Stimulated activated CD4-positive, alpha-beta T cell treated with anti-CD3 and anti-CD28 coated beads, Interleukin-4, amount 100 ng/mL, for 4 hours (primary cell): Measurements from ENCODE around the gene TRDMT1.
"Not testable (repeated sequence)": the region's sequence is repeated elsewhere in the genome, so short reads cannot be mapped to it uniquely, and the experiment has no call there.

Experiments used
- DNase-seq, 2 experiments: peaks; one replicate each; pipeline ENCODE4 v3.0.0-alpha.2; 2020

Gene TRDMT1

GRCh38 chr10:17125206-17125893 lies 76.1 kb downstream of the TRDMT1 start:
- DNase-seq = no peak

DNA sequence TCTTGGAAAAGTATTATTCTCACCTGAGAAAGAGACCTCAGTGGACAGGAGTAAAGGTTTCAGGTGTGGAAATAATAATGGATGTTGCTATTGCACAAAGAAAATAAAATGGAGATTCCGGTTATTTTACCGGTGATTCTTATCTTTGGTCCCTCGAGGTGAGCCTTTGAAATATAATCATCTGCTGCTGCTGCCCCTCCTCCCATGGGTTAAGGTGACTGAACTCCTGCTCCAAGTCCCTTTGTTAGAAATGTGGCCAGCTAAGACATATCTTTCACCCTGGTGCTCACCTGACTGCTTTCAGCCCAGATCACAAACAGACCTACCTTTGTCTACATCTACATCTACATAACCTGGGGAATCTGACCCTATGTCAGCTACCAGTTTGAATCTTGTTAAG lies 77.5 kb downstream of the TRDMT1 start:
- no peak for DNase-seq

- no peak for DNase-seq
Observed at GRCh38 chr10:17122726-17123661, 78.5 kb downstream of the TRDMT1 start.

DNA sequence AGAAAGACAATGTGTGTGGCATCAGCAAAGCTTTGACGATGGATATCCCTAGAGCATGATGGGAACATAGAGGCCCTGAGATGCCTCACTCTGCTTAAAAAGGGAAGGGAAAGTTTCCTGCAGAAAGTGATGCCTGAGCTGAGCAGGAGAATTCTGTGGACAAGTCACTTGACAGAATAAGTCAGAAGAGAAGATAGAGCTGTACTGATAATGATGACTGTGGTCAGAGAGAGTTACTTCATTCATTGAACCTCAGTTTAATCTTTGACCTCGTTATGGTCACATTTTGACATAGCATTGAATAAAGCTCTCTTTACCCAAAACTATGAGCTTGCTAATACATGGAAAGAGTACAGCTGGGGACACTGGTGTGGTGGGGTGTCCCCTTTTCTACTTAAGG lies 79.4 kb downstream of the TRDMT1 start:
- DNase-seq = no peak

- DNase-seq = no peak
Observed at GRCh38 chr10:17120694-17121093, 80.8 kb downstream of the TRDMT1 start.

DNA sequence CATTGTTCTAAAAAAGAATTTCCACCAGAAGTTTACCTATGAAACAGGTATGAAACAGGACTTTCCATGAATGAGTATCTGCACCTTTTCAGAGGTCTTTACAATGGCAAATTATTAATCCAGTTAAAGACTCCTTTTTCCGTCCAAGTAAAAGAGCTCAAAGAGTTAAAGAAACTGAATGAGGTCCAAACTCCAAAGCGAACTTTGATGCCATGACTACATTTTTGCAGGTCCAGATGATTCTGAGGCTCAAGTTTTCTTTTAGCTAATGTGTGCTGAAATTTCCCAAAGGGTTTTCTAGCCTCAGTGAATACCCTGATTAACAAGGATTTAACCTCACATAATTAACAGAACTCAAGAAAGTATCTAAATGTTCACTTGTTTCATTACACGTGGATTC lies 81.6 kb downstream of the TRDMT1 start:
- DNase-seq = no peak

- no peak for DNase-seq
Observed at GRCh38 chr10:17116193-17116592, 85.3 kb downstream of the TRDMT1 start.

DNA sequence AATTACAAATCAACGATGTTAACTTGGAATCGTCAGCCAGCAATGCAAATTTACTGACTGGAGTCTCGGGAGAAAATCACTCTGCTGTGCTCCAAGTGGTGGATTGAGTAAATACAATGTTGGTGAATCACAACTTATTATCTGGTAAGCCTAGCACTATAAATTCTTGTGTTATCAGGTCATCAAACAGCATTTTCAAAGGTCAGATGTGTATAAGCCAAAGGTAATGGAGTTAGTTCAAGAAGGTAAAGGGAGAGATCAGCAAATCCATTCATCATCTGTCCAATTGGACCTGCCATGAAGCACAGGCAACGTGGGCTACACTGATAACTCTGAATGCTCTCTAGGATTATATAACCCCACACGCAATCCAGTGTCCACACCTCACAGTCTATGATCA lies 85.8 kb downstream of the TRDMT1 start:
- no peak for DNase-seq

DNA sequence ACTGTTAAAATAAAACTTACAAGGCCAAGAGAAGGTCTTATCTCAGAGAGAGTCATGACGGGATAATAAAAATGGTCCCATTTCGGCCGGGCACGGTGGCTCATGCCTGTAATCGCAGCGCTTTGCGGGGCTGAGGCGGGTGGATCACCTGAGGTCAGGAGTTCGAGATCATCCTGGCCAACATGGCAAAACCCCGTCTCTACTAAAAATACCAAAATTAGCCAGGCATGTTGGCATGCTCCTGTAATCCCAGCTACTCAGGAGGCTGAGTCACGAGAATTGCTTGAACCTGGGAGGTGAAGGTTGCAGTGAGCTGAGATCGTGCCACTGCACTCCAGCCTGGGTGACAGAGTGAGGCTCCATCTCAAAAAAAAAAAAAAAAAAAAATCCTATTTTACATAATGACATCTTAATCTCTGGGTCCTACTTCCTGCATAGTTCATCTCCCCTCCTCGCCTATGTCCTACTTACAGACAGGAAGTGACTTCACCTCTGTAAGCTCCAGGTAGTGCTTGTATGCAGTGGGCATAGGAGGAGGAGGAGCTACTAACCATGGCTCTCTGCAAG lies 86.5 kb downstream of the TRDMT1 start:
- DNase-seq = not testable (repeated sequence)

DNA sequence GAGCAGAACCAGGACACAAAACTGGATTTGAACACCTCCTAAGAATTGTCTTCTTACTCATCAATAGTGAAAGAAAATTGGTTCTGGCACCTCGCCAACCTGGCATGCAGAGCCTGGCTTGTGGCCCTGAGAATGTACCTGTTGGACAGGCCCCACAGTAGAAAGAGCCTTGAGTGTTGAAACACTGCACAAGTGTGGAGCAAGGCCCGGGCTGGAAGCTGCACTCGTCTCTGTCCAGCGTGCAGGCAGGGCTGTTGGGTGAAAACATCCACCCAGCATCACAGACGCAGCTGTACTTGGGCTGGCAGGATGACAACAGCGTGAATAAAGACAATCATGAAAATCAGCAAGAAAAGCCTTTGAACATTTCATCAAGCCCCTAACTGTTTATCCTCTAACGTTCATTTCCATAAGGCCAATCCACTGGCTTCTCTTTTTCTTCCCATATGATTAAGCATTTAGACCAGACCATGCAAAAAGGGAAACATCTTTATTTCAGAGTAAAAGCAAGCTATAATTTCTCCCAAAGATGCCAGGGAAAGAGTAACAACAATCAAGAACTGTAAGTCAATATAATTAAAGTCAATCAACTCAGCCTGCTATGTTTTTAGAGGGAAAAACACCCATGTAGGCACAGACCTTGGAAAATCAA lies 87.5 kb downstream of the TRDMT1 start:
- no peak for DNase-seq

- DNase-seq = no peak
Observed at GRCh38 chr10:17113346-17113745, 88.1 kb downstream of the TRDMT1 start.

DNA sequence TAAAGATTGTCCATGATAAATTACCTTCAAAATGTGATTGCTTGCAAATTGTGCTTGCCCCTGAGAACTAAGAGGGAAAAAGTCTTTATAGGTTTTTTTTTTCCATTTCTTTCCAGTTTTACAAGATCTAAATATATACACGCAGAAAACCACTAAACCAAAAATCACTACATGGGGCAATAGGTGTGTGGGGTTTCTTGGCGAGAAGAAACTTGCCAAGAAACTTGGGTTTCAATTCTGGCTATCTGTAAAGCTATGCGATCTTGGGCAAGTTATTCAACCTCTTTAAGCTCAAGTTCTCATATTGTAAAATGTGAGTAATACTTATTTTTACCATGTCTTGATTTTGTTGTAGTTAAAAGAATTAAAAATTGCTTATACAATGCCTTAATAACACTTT lies 88.9 kb downstream of the TRDMT1 start:
- DNase-seq = no peak

DNA sequence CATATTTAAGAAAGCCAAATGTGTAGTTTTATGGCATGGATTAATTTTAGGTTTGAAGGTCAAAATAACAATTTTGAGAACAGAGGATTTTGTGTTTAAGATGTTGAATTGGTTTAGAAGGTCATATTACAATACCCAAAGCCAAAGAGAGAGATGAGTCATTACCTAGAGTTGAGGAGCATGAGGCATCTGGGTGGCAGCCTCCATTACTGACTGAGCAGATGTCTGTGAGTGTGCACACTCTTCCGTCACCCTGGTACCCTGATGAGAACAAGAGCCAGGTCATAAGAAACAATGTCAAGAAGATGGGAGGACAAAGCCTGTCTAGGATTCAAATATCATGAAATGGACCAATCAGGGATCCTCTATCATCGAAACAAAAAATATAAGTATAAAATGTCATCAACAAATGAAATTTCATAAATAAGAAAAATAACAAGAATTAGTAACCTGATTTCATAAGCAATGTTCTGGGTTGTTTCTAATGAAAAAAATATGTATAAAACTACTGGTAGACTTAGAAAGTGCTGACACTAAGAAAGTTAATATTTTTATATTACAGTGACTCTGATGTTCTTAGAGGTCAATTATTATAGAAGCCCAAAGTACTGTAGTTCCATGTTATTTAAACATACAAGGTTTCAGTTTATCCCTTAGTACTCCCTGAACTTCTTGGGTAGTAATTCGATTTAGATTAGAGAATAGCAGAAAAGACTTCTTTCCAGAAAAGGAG lies 91.8 kb downstream of the TRDMT1 start:
- peak in 1 of 2 experiments; percentile 13 for DNase-seq

DNA sequence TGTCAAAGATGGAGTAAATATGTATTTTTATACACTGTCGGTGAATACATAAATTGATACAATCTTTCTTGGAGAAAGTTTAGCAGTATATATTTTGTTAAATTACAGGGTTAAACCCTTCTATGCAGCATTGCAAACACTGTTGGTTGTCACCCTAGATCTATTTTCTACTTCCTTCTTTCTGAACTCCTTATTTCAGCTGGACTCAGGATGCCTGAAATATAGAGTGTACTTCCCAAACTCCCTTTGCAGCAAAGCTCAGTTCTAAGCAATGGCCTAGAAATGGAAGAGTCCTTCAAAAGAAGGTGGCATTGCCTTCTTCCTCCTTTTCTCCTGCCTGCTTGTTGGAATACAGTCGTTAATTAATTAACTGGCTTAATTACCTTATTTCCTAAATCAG lies 92.4 kb downstream of the TRDMT1 start:
- no peak for DNase-seq

- DNase-seq = no peak
Observed at GRCh38 chr10:17106991-17107390, 94.5 kb downstream of the TRDMT1 start.

DNA sequence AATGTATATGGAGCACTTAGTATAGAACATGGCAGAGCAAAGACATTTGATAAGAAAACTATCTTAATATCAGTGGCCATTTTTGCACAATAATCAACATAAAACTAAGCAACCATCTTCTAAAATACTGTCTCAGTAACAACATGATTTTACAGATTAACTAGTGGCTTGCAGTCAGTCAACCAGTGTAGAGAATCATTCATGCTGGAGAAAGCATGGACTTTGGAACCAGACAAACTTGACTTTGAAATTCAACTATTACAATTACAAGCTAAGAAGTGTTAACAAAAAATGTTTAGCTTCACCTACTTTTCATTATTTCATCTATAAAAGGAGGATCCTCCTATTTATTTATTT lies 99.6 kb downstream of the TRDMT1 start:
- DNase-seq = no peak

DNA sequence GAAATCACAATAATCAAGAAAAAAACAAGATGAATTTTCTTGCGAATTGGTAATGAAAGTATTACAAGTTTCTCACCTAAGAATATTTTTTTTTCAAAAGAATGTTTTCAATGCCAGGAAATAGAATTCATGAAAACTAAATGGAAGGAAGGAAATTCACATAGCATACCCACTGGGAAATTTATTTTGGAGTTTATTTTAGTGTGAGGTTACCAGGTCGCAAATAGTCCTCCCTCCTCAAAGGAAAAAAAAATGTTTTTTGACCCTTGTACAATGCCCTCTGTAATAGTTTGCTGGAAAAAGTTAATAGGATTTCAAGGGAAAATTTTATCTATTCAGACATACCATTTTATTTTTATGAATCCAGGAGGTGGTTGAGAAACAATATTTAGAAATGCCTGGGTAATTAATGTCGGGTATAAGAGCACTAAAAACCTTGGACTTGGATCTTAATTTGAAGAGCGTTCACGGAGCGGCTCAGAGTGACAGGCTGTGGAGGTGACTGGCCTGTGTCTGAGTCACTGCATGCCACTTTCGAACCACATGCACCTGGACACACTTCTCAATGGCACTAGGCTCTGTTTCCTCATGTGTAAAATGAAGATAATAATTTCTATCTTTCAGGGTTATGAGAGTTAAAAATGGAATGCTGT lies 100.1 kb downstream of the TRDMT1 start:
- DNase-seq = no peak

GRCh38 chr10:17100586-17100985 lies 100.9 kb downstream of the TRDMT1 start:
- no peak for DNase-seq

DNA sequence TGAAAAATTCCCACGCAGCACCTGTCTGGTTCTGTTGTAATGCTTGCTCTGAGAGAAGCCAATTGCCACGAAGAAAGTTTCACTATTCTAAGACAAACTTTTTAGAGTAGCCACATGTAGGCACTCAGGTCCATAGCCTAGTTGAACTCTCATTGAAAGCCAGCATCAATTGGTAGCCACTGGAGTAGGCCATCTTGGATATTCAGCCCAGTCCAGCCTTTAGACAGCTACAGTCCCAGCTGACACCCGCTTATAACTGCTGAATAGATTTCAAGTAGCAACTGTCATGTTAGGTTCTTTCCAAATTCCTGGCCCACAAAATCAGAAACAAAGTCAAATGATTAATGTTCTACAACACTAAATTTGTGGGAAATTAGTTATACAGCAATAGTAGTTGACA lies 103.5 kb downstream of the TRDMT1 start:
- DNase-seq = no peak
